Activated CD4-positive, alpha-beta T cell treated with anti-CD3 and anti-CD28 coated beads, Interleukin-2, amount 10 ng/mL, durations not matched to agents 24 days and 14 days (primary cell): ENCODE data around the gene PIEZO2. TPM values are rescaled to one million over a fixed set of nuclear protein-coding genes. Genes with fewer than 3 reads are reported as not detected.

ENCODE experiments used
- DNase-seq: peaks from one replicate; pipeline ENCODE4 v3.0.0; 2022
- H3K27ac Mint-ChIP-seq: one replicate; pipeline ENCODE4 v1.8.0; 2022; ENCODE audit warnings: mild to moderate bottlenecking, mixed read lengths
- H3K27me3 Mint-ChIP-seq: one replicate; pipeline ENCODE4 v1.8.0; 2022; ENCODE audit warnings: mixed read lengths
- H3K36me3 Mint-ChIP-seq: one replicate; pipeline ENCODE4 v1.8.0; 2022; ENCODE audit warnings: low read depth, mild to moderate bottlenecking, mixed read lengths
- H3K4me1 Mint-ChIP-seq: one replicate; pipeline ENCODE4 v1.8.0; 2021; ENCODE audit warnings: mixed read lengths
- H3K4me3 Mint-ChIP-seq: one replicate; pipeline ENCODE4 v1.8.0; 2022; ENCODE audit warnings: mild to moderate bottlenecking, moderate library complexity, mixed read lengths
- H3K9me3 Mint-ChIP-seq: one replicate; pipeline ENCODE4 v1.8.0; 2021; ENCODE audit warnings: mixed read lengths
- intact Hi-C: fragments of 100-400 bp; cut with micrococcal nuclease; formaldehyde crosslinking; loops from one replicate; pipeline ENCODE4 v1.15.1; 2023
- total RNA-seq: library from RNA; stranded (reverse); gene quantifications from 2 replicates; pipeline ENCODE4 v1.2.3, GENCODE V29; 2022

Gene PIEZO2
- total RNA-seq, 1 donor from 2014 or later: not detected

DNA sequence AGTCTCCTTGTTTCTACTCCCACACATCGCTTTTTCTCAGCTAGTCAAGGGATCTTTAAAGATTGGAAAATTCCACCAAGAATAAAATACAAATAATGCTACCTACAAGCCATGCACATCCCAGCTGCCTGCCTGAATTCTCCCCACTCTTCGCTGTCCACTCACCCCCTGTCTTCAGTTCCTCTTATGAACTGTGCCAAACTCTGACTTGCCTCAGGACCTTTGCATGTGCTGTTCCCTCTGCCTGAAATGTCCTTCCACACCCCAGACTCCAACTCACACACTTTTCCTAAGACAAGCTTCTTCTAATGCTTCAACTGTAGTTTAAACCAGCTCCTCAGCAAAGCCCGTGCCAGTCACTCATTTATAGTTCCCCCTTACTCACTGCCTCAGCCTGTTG lies 363.6 kb downstream of the PIEZO2 start:
- intact Hi-C loops: no loop called here
- no peak for DNase-seq
- no peaks in the 10 kb centered on the region for H3K36me3 Mint-ChIP-seq
- H3K27me3 Mint-ChIP-seq: peaks cover 48% of the 10 kb centered on the region
- H3K27ac Mint-ChIP-seq: no peak overlapping the region
- H3K4me1 Mint-ChIP-seq: peaks cover 5% of the 10 kb centered on the region
- no peaks in the 10 kb centered on the region for H3K9me3 Mint-ChIP-seq
- no peak overlapping the region for H3K4me3 Mint-ChIP-seq

- intact Hi-C loops: no loop called here
- no peaks in the 10 kb centered on the region for H3K36me3 Mint-ChIP-seq
- DNase-seq: no peak
- H3K9me3 Mint-ChIP-seq: no peaks in the 10 kb centered on the region
- H3K4me1 Mint-ChIP-seq: peaks cover 5% of the 10 kb centered on the region
- H3K27me3 Mint-ChIP-seq: peaks cover 45% of the 10 kb centered on the region
- no peak overlapping the region for H3K27ac Mint-ChIP-seq
- H3K4me3 Mint-ChIP-seq: no peak overlapping the region
Observed at GRCh38 chr18:10784596-10785202, 364.7 kb downstream of the PIEZO2 start.

DNA sequence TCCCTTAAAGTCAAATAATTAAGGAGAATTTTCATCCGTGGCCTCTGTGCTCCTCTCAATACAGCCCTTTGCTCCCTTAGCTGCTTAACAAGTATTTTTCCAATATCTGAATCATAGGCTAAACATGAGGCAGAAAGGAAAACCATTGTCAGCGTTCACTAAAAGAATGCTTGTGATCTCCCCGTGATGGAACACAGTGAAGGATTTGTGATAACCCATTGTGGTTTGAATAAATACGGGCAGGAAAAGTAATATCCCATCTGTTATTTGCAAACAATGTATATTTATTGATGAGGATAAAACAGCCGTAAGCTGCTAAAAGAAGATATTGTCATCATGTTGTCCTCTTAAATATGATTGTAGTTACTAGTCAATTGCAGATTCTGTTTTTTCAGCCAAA lies 365.4 kb downstream of the PIEZO2 start:
- Mint-ChIP-seq H3K27ac (no peak overlapping the region), H3K9me3 (no peaks in the 10 kb centered on the region)

DNA sequence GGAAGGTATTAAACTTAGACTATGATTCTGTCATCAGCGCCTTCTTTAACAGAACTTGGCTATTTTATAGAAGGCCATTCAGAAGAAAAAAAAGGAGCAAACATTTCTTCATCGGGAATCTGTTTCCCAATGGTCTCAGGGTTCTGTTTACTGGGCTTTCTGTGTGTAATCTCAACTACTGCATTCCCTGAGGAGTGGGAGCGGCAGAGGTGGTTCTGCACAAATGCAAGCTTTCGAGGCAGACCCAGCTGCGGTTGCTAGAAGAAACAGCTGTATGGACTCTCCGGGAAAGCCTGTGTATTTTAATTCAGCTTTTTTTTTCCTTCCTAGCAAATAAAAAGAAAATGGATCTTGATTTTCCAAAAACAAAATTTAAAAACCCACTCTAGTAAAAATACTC lies 372.9 kb downstream of the PIEZO2 start:
- intact Hi-C loops: no loop called here
- Mint-ChIP-seq H3K27ac (no peak overlapping the region), H3K4me3 (no peak overlapping the region), H3K36me3 (no peaks in the 10 kb centered on the region), H3K27me3 (peaks cover 21% of the 10 kb centered on the region), H3K4me1 (no peaks in the 10 kb centered on the region), H3K9me3 (no peaks in the 10 kb centered on the region)
- DNase-seq: no peak

More for the DNA sequence above, 365.4 kb downstream of the PIEZO2 start:
- Mint-ChIP-seq H3K4me1 (peaks cover 5% of the 10 kb centered on the region), H3K27me3 (peaks cover 43% of the 10 kb centered on the region), H3K4me3 (no peak overlapping the region), H3K36me3 (no peaks in the 10 kb centered on the region)
- intact Hi-C loops: no loop called here
- DNase-seq: no peak

- H3K27me3 Mint-ChIP-seq: peaks cover 25% of the 10 kb centered on the region
- intact Hi-C loops: no loop called here
Observed at GRCh38 chr18:10775026-10775425, 374.3 kb downstream of the PIEZO2 start.

GRCh38 chr18:10771053-10771709 lies 378.2 kb downstream of the PIEZO2 start:
- H3K27ac Mint-ChIP-seq: no peak overlapping the region
- no peaks in the 10 kb centered on the region for H3K9me3 Mint-ChIP-seq
- H3K4me3 Mint-ChIP-seq: no peak overlapping the region
- H3K4me1 Mint-ChIP-seq: peaks cover 1% of the 10 kb centered on the region
- intact Hi-C loops: no loop called here
- H3K27me3 Mint-ChIP-seq: peaks cover 26% of the 10 kb centered on the region
- H3K36me3 Mint-ChIP-seq: no peaks in the 10 kb centered on the region
- no peak for DNase-seq

More at GRCh38 chr18:10775026-10775425, 374.3 kb downstream of the PIEZO2 start:
- DNase-seq: no peak
- H3K4me1 Mint-ChIP-seq: peaks cover 1% of the 10 kb centered on the region
- H3K36me3 Mint-ChIP-seq: no peaks in the 10 kb centered on the region
- H3K9me3 Mint-ChIP-seq: no peaks in the 10 kb centered on the region
- no peak overlapping the region for H3K27ac Mint-ChIP-seq
- H3K4me3 Mint-ChIP-seq: no peak overlapping the region

DNA sequence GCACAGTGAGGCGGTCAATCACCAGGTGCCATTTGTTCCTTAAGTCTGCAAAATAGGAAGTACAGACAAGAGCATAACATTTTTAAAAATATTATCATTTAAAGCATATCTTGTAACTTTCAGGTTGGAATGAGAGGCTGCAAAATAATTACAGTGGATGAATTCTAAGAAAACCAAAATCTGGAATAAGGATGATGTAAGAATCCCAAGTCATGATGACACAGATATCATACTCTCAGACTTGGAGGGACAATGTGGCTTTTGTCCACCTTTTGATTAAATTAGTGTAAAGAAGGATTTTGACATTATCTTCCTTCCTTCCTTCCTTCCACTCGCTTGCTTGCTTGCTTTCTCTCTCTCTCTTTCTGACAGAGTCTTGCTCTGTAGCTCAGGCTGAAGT lies 379.1 kb downstream of the PIEZO2 start:
- H3K4me3 Mint-ChIP-seq: no peak overlapping the region
- no peak overlapping the region for H3K27ac Mint-ChIP-seq
- H3K36me3 Mint-ChIP-seq: no peaks in the 10 kb centered on the region
- H3K4me1 Mint-ChIP-seq: peaks cover 1% of the 10 kb centered on the region
- DNase-seq: no peak
- H3K9me3 Mint-ChIP-seq: no peaks in the 10 kb centered on the region
- peaks cover 23% of the 10 kb centered on the region for H3K27me3 Mint-ChIP-seq
- intact Hi-C loops: no loop called here

- Mint-ChIP-seq H3K4me3 (no peak overlapping the region), H3K9me3 (no peaks in the 10 kb centered on the region), H3K27me3 (peaks cover 13% of the 10 kb centered on the region), H3K4me1 (peaks cover 1% of the 10 kb centered on the region), H3K27ac (no peak overlapping the region), H3K36me3 (no peaks in the 10 kb centered on the region)
- no peak for DNase-seq
- intact Hi-C loops: no loop called here
Observed at GRCh38 chr18:10768221-10768620, 381.1 kb downstream of the PIEZO2 start.

- H3K27me3 Mint-ChIP-seq: peaks cover 10% of the 10 kb centered on the region
- peaks cover 1% of the 10 kb centered on the region for H3K4me1 Mint-ChIP-seq
- no peaks in the 10 kb centered on the region for H3K36me3 Mint-ChIP-seq
- no peak overlapping the region for H3K4me3 Mint-ChIP-seq
- no peaks in the 10 kb centered on the region for H3K9me3 Mint-ChIP-seq
- intact Hi-C loops: no loop called here
- H3K27ac Mint-ChIP-seq: no peak overlapping the region
- no peak for DNase-seq
Observed at GRCh38 chr18:10767658-10768057, 381.7 kb downstream of the PIEZO2 start.

DNA sequence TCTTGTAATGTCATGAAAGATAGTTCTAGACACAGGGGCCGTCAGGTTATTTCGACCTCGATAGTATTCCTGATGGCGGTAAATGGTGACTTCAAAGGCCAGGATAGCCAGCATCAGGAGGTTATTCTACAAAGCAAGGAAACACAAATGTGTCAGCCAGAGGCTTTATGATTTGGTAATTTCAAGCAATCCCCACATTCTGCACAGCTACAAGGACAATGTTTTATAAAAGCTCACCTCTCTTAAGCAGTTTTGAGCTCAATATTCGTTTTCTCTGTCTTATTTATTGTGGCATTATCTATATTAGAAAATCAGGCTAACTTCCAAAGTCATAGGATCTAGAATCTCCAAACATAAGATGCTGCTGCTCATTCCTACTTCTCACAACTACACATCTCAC lies 388.4 kb downstream of the PIEZO2 start:
- Mint-ChIP-seq H3K4me3 (no peak overlapping the region), H3K27me3 (no peaks in the 10 kb centered on the region), H3K36me3 (no peaks in the 10 kb centered on the region), H3K9me3 (no peaks in the 10 kb centered on the region), H3K27ac (no peak overlapping the region), H3K4me1 (no peaks in the 10 kb centered on the region)
- intact Hi-C loops: no loop called here
- no peak for DNase-seq

DNA sequence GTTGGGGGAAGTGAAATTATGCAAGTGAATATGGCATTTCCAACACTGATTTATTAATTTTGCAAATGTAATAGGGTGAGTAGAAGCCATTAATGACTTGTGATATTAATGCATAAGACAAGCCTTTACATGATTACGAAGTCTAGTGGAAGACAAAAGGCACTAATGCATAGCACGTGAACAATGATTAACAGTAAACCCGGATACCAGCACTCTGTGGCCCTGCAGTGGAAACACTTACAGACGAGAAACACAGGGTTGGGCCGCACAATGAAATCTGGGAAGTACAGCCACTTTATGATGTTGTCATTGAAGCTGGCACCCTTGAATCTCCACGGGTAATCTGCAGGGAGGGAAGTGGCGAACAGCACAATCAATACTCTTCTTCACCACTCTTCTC lies 390.1 kb downstream of the PIEZO2 start:
- Mint-ChIP-seq H3K27me3 (no peaks in the 10 kb centered on the region), H3K9me3 (no peaks in the 10 kb centered on the region), H3K36me3 (no peaks in the 10 kb centered on the region), H3K4me3 (no peak overlapping the region), H3K27ac (no peak overlapping the region), H3K4me1 (no peaks in the 10 kb centered on the region)
- intact Hi-C loops: no loop called here
- no peak for DNase-seq

DNA sequence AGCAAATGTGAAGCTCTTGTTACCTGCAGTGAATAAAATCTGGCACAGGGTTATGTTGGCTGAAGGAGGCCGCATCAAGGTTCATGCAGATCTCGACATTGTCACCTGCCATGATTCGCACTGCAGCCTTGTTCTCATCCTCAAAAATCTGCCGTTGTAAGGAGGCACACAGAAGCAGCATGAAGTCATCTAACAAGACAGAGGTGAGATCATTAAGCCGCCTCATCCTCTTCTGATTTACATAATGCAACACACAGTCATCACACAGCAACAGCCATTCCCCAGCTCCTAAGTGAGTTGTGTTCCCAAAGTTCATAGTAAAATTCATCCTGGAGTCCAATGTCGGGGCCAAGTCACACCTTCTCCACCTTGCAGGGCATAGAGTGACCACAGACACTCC lies 391.4 kb downstream of the PIEZO2 start:
- no peaks in the 10 kb centered on the region for H3K27me3 Mint-ChIP-seq

GRCh38 chr18:10757349-10757748 lies 392.0 kb downstream of the PIEZO2 start:
- Mint-ChIP-seq H3K4me3 (no peak overlapping the region), H3K4me1 (no peaks in the 10 kb centered on the region), H3K9me3 (no peaks in the 10 kb centered on the region), H3K27ac (no peak overlapping the region), H3K27me3 (no peaks in the 10 kb centered on the region), H3K36me3 (no peaks in the 10 kb centered on the region)
- no peak for DNase-seq
- intact Hi-C loops: no loop called here

More for the DNA sequence above, 391.4 kb downstream of the PIEZO2 start:
- DNase-seq: no peak
- Mint-ChIP-seq H3K4me1 (no peaks in the 10 kb centered on the region), H3K36me3 (no peaks in the 10 kb centered on the region), H3K4me3 (no peak overlapping the region), H3K27ac (no peak overlapping the region), H3K9me3 (no peaks in the 10 kb centered on the region)
- intact Hi-C loops: no loop called here

DNA sequence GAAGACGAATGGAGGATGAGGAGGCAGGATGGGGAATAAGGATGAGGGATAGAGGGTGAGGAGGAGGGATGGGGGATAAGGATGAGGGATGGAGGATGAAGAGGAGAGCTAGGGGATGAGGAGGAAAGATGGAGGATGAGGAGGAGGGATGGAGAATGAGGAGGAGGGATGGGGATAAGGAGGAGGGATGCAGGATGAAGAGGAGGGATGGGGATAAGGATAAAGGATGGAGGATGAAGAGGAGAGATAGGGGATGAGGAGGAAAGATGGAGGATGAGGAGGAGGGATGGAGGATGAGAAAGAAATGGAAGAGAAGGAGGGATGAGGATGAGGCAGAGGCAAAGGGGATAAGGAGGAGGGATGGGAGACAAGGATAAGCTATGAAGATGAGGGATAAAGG lies 393.5 kb downstream of the PIEZO2 start:
- no peak overlapping the region for H3K27ac Mint-ChIP-seq
- intact Hi-C loops: no loop called here
- H3K36me3 Mint-ChIP-seq: no peaks in the 10 kb centered on the region
- H3K27me3 Mint-ChIP-seq: peaks cover 1% of the 10 kb centered on the region
- no peaks in the 10 kb centered on the region for H3K9me3 Mint-ChIP-seq
- no peak overlapping the region for H3K4me3 Mint-ChIP-seq
- DNase-seq: no peak
- no peaks in the 10 kb centered on the region for H3K4me1 Mint-ChIP-seq

DNA sequence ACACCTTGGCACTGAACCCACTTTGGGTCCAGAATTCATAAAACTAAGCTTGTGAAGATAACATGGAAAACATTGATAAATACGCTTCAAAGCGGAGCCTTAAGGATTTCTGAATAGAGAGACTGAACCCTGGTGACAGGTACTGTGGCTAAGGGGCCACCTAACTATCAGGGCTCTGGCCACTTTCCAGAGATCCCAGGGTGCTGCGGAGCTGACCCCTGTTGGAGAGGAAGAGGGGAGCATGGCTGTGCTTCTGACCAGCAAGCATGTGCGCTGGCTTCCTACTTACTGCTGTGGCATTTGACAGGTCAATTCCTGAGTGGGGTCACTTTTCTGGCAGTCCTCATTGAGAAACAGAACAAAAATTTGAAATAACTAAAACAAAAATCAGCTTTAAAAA lies 395.2 kb downstream of the PIEZO2 start:
- Mint-ChIP-seq H3K36me3 (no peaks in the 10 kb centered on the region), H3K27ac (no peak overlapping the region), H3K4me3 (no peak overlapping the region), H3K4me1 (no peaks in the 10 kb centered on the region), H3K9me3 (no peaks in the 10 kb centered on the region), H3K27me3 (peaks cover 4% of the 10 kb centered on the region)
- intact Hi-C loops: no loop called here
- no peak for DNase-seq
